ENCODE measurements around the gene FSTL3. TPM values are rescaled to one million over a fixed set of nuclear protein-coding genes. Genes with fewer than 3 reads are reported as not detected.
A peak's percentile ranks its signal among the peaks of the same experiment; 100 is the strongest.

FSTL3 gene
- total and polyA plus RNA-seq, 2 of the 13 experiments (the other 11 are each of a cell fraction or from before 2014, with no cell fraction given), result 13.5 to 15.6 TPM

DNA sequence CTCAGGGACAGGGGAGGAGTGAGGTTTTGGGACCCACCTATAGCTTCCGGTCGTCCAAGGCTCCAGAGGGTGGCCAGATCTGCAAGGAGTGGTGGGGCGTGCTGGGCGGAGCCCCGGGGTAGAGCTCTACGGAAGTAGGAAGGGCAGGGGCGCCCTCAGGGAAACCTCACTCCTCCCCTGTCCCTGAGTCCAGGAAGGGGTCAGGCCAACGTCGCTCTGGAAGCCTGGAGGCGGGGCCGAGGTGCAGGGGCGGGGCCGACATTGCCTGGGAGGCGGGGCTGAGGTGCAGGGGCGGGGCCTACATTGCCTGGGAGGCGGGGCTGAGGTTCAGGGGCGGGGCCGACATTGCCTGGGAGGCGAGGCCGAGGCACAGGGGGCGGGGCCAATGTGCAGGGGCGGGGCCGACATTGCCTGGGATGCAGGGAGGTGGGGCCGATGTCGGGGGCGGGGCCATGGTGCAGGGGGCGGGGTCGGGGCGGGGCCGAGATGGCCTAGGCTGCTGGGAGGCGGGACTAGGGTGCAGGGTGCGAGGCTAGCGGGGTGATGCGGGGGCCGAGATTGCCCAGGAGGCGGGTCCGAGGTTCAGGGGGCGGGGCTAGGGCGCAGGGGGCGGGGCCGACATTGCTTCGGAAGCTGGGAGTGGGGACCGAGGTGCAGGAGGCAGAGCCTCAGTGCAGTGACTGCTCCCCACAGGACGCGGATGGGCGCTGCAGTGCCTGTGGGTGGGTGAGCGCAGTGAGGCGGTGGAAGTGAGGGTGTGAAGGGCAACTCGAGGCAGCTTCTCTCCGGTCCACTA, 27.7 kb downstream of the FSTL3 start (continued):
- TF ChIP-seq KAT8 (CRISPR knock-in tag; IDR thresholded peaks at IDR 0.05) (peak; percentile 56; the same call in 1 of the 2 replicates), ZNF746 (CRISPR knock-in tag; IDR thresholded peaks at IDR 0.05) (no peak), TCF7L2 (IDR thresholded peaks at IDR 0.05; ENCODE audit: low read depth, low read length) (no peak), KLF16 (CRISPR knock-in tag; IDR thresholded peaks at IDR 0.05) (0 out of 4 replicates have a peak, but pooled peaks of 1 of the 2 experiments have one; percentile 32), ZNF160 (CRISPR knock-in tag; IDR thresholded peaks at IDR 0.05) (peak; percentile 46; the same call in 1 of the 2 replicates), STAG1 (CRISPR knock-in tag; IDR thresholded peaks at IDR 0.05) (peak; percentile 9), TBL1XR1 (IDR thresholded peaks at IDR 0.05; ENCODE audit: borderline replicate concordance, low read length, partially characterized antibody) (no peak), ZSCAN29 (CRISPR knock-in tag; conservative IDR thresholded peaks at IDR 0.05) (no peak), FOXP1 (IDR thresholded peaks at IDR 0.05) (no peak), FOXP1 (CRISPR knock-in tag; IDR thresholded peaks at IDR 0.05) (no peak), ZNF672 (CRISPR knock-in tag; IDR thresholded peaks at IDR 0.05) (no peak), KDM5A (IDR thresholded peaks at IDR 0.05; ENCODE audit: borderline replicate concordance, low read length) (no peak), CCDC6 (CRISPR knock-in tag; IDR thresholded peaks at IDR 0.05) (no peak)
- TF ChIP-seq, protein P1, sequence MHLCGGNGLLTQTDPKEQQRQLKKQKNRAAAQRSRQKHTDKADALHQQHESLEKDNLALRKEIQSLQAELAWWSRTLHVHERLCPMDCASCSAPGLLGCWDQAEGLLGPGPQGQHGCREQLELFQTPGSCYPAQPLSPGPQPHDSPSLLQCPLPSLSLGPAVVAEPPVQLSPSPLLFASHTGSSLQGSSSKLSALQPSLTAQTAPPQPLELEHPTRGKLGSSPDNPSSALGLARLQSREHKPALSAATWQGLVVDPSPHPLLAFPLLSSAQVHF (CRISPR knock-in tag; IDR thresholded peaks at IDR 0.05), result no peak
- TF ChIP-seq, protein P2, sequence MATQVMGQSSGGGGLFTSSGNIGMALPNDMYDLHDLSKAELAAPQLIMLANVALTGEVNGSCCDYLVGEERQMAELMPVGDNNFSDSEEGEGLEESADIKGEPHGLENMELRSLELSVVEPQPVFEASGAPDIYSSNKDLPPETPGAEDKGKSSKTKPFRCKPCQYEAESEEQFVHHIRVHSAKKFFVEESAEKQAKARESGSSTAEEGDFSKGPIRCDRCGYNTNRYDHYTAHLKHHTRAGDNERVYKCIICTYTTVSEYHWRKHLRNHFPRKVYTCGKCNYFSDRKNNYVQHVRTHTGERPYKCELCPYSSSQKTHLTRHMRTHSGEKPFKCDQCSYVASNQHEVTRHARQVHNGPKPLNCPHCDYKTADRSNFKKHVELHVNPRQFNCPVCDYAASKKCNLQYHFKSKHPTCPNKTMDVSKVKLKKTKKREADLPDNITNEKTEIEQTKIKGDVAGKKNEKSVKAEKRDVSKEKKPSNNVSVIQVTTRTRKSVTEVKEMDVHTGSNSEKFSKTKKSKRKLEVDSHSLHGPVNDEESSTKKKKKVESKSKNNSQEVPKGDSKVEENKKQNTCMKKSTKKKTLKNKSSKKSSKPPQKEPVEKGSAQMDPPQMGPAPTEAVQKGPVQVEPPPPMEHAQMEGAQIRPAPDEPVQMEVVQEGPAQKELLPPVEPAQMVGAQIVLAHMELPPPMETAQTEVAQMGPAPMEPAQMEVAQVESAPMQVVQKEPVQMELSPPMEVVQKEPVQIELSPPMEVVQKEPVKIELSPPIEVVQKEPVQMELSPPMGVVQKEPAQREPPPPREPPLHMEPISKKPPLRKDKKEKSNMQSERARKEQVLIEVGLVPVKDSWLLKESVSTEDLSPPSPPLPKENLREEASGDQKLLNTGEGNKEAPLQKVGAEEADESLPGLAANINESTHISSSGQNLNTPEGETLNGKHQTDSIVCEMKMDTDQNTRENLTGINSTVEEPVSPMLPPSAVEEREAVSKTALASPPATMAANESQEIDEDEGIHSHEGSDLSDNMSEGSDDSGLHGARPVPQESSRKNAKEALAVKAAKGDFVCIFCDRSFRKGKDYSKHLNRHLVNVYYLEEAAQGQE (IDR thresholded peaks at IDR 0.05; ENCODE audit: borderline replicate concordance in 1 of 2, low read depth in 1 of 2, low read length in 2 of 2), result peak in 1 of 2 experiments; percentile 63; a peak in 1 of 4 replicates
- TF ChIP-seq, protein P3, sequence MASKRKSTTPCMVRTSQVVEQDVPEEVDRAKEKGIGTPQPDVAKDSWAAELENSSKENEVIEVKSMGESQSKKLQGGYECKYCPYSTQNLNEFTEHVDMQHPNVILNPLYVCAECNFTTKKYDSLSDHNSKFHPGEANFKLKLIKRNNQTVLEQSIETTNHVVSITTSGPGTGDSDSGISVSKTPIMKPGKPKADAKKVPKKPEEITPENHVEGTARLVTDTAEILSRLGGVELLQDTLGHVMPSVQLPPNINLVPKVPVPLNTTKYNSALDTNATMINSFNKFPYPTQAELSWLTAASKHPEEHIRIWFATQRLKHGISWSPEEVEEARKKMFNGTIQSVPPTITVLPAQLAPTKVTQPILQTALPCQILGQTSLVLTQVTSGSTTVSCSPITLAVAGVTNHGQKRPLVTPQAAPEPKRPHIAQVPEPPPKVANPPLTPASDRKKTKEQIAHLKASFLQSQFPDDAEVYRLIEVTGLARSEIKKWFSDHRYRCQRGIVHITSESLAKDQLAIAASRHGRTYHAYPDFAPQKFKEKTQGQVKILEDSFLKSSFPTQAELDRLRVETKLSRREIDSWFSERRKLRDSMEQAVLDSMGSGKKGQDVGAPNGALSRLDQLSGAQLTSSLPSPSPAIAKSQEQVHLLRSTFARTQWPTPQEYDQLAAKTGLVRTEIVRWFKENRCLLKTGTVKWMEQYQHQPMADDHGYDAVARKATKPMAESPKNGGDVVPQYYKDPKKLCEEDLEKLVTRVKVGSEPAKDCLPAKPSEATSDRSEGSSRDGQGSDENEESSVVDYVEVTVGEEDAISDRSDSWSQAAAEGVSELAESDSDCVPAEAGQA (IDR thresholded peaks at IDR 0.05; ENCODE audit: low read depth), result no peak
- TF ChIP-seq, protein P3 (CRISPR knock-in tag; IDR thresholded peaks at IDR 0.05; ENCODE audit: borderline replicate concordance), result no peak
- TF ChIP-seq, protein P4, sequence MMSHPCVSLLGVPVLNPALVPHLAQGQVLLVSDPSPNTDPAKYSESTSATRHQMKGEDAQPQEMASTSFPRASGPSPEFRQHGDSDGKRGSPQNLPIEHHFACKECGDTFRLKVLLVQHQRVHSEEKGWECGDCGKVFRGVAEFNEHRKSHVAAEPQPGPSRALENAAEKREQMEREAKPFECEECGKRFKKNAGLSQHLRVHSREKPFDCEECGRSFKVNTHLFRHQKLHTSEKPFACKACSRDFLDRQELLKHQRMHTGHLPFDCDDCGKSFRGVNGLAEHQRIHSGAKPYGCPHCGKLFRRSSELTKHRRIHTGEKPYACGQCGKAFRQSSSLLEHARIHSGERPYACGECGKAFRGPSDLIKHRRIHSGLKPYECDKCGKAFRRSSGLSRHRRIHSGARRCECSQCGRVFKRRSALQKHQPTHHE (CRISPR knock-in tag; IDR thresholded peaks at IDR 0.05; ENCODE audit: borderline replicate concordance), result no peak

Data from HepG2 (cell line).